Parathyroid adenoma (tissue), 2 donors: ENCODE results near the gene CDC42BPG.

ENCODE experiments used
- H2AFZ ChIP-seq: fragments of 300-600 bp; sonication (generic); one replicate; pipeline ENCODE4 v1.7.0; 2017; ENCODE audit warnings: antibody characterized with exemption, mild to moderate bottlenecking
- H3K27ac ChIP-seq: fragments of 300-600 bp; sonication (generic); one replicate; pipeline ENCODE4 v1.7.0; 2017
- H3K27me3 ChIP-seq: fragments of 300-600 bp; sonication (generic); one replicate; pipeline ENCODE4 v1.7.0; 2017; ENCODE audit warnings: low read length; ENCODE audit not compliant: control insufficient read depth, insufficient read depth
- H3K36me3 ChIP-seq: fragments of 300-600 bp; sonication (generic); one replicate; pipeline ENCODE4 v1.7.0; 2017; ENCODE audit warnings: low read length; ENCODE audit not compliant: control insufficient read depth, insufficient read depth
- H3K4me1 ChIP-seq: fragments of 300-600 bp; sonication (generic); one replicate; pipeline ENCODE4 v1.7.0; 2017; ENCODE audit warnings: control low read depth
- H3K4me2 ChIP-seq: fragments of 300-600 bp; sonication (generic); one replicate; pipeline ENCODE4 v1.7.0; 2017; ENCODE audit warnings: low read length
- H3K4me3 ChIP-seq: fragments of 300-600 bp; sonication (generic); one replicate; pipeline ENCODE4 v1.7.0; 2017; ENCODE audit warnings: low read depth, low read length
- H3K79me2 ChIP-seq: fragments of 300-600 bp; sonication (generic); one replicate; pipeline ENCODE4 v1.7.0; 2017; ENCODE audit warnings: control low read depth
- H3K9ac ChIP-seq: fragments of 300-600 bp; sonication (generic); one replicate; pipeline ENCODE4 v1.7.0; 2017; ENCODE audit warnings: mild to moderate bottlenecking
- H3K9me3 ChIP-seq: fragments of 300-600 bp; sonication (generic); one replicate; pipeline ENCODE4 v1.7.0; 2017; ENCODE audit warnings: low read length; ENCODE audit not compliant: control insufficient read depth
- TF ChIP-seq, protein P1 (sequence below): fragments of 300-600 bp; sonication (generic); IDR thresholded peaks from one replicate; pipeline ENCODE4 v1.7.0; 2017; ENCODE audit warnings: antibody characterized with exemption, mild to moderate bottlenecking
- donor health status: primary hyperparathyroidism.

Gene CDC42BPG

DNA sequence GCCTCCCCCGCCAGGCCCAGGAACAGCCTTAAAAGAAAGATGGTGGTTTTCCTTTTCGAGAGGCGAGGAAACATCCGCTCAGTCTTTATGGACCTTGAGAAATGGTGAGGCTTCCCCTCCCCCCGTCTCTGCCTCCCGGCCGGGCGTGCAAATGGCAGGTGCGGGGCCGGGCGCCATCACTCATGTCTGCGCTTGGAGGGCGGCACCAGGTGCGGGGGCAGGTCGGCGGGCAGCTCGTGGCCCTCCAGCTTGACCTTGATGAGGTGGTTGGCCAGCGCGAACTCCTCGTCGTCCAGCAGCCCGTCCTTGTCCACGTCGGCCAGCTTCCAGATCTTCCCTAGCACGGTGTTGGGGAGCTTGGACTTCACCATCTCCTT is 9.7 kb upstream of the CDC42BPG start:
- no peaks in the 10 kb centered on the region for H3K79me2 ChIP-seq
- no peak overlapping the region for H3K27ac ChIP-seq
- H3K4me3 ChIP-seq, result no peak overlapping the region
- H2AFZ ChIP-seq, result no peak overlapping the region
- TF ChIP-seq, protein P1, sequence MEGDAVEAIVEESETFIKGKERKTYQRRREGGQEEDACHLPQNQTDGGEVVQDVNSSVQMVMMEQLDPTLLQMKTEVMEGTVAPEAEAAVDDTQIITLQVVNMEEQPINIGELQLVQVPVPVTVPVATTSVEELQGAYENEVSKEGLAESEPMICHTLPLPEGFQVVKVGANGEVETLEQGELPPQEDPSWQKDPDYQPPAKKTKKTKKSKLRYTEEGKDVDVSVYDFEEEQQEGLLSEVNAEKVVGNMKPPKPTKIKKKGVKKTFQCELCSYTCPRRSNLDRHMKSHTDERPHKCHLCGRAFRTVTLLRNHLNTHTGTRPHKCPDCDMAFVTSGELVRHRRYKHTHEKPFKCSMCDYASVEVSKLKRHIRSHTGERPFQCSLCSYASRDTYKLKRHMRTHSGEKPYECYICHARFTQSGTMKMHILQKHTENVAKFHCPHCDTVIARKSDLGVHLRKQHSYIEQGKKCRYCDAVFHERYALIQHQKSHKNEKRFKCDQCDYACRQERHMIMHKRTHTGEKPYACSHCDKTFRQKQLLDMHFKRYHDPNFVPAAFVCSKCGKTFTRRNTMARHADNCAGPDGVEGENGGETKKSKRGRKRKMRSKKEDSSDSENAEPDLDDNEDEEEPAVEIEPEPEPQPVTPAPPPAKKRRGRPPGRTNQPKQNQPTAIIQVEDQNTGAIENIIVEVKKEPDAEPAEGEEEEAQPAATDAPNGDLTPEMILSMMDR, result no peak
- H3K27me3 ChIP-seq, result no peaks in the 10 kb centered on the region
- H3K9me3 ChIP-seq, result no peaks in the 10 kb centered on the region
- no peak overlapping the region for H3K4me2 ChIP-seq
- no peaks in the 10 kb centered on the region for H3K36me3 ChIP-seq
- H3K4me1 ChIP-seq, result no peaks in the 10 kb centered on the region
- no peak overlapping the region for H3K9ac ChIP-seq

- no peaks in the 10 kb centered on the region for H3K4me1 ChIP-seq
- H3K36me3 ChIP-seq, result no peaks in the 10 kb centered on the region
- H3K9ac ChIP-seq, result no peak overlapping the region
These were observed 9.3 kb upstream of the CDC42BPG start for GRCh38 chr11:64853709-64854108.

GRCh38 chr11:64852804-64853509 is 8.5 kb upstream of the CDC42BPG start:
- Histone ChIP-seq H3K9me3 (no peaks in the 10 kb centered on the region), H3K4me1 (no peaks in the 10 kb centered on the region), H3K36me3 (no peaks in the 10 kb centered on the region), H3K4me2 (no peak overlapping the region), H3K4me3 (no peak overlapping the region), H3K9ac (no peak overlapping the region), H2AFZ (no peak overlapping the region), H3K27me3 (no peaks in the 10 kb centered on the region), H3K27ac (no peak overlapping the region), H3K79me2 (no peaks in the 10 kb centered on the region)
- TF ChIP-seq, protein P1, result no peak

More at GRCh38 chr11:64853709-64854108, 9.3 kb upstream of the CDC42BPG start:
- Histone ChIP-seq H3K4me2 (no peak overlapping the region), H3K79me2 (no peaks in the 10 kb centered on the region), H3K4me3 (no peak overlapping the region), H2AFZ (no peak overlapping the region), H3K27ac (no peak overlapping the region), H3K27me3 (no peaks in the 10 kb centered on the region), H3K9me3 (no peaks in the 10 kb centered on the region)
- TF ChIP-seq, protein P1, result no peak

DNA sequence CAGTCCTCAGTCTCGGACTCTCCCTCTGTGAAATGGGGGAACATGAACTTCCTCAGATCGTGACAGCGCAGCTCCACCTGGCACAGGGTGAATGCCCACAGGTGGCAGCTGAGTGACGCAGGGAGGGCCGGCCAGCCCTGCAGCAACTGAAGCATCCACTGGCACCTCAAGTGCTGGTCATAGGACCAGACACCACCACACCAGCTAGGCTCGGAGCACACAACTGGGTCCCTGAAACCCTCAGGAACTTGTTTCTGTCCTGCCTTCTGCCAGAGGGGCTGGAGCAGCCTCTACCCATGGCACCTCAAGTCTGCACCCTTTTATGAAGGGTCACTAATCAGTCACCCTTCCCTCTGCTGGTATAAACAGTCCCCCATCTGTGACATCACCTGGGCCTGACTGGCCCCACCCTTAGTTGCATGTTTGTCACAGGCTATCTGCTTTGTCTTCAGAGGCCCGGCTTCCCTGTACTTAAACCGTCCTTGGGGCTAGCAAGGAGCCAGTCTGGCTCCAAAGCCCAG is 7.4 kb upstream of the CDC42BPG start:
- H3K4me2 ChIP-seq, result no peak overlapping the region
- no peaks in the 10 kb centered on the region for H3K36me3 ChIP-seq
- TF ChIP-seq, protein P1, result no peak
- no peak overlapping the region for H2AFZ ChIP-seq
- H3K27me3 ChIP-seq, result no peaks in the 10 kb centered on the region
- no peaks in the 10 kb centered on the region for H3K4me1 ChIP-seq
- H3K79me2 ChIP-seq, result no peaks in the 10 kb centered on the region
- H3K4me3 ChIP-seq, result no peak overlapping the region
- H3K9ac ChIP-seq, result no peak overlapping the region
- H3K27ac ChIP-seq, result no peak overlapping the region
- H3K9me3 ChIP-seq, result no peaks in the 10 kb centered on the region
